Loucy (cell line): Measurements from ENCODE around the gene MRGPRE.

Experiments
- CTCF ChIP-seq: fragments of 200-600 bp; sonication (generic); conservative IDR thresholded peaks from 2 replicates; pipeline ENCODE4 v1.5.1; 2014; ENCODE audit warnings: mild to moderate bottlenecking, antibody characterized with exemption, low read length
- EZH2phosphoT487 ChIP-seq: fragments of 200-600 bp; IDR thresholded peaks from 2 replicates; pipeline ENCODE4 v1.6.1; 2018; ENCODE audit warnings: antibody characterized with exemption, mild to moderate bottlenecking, moderate library complexity, borderline replicate concordance

GRCh38 chr11:3200388-3201111 is 31.7 kb downstream of the MRGPRE start:
- TF ChIP-seq CTCF (no peak), EZH2phosphoT487 (no peak)
